ENCODE measurements around the gene CCDC88B.

The CCDC88B gene

GRCh38 chr11:64343767-64344559, 4.0 kb downstream of the CCDC88B start:
- no peak for DNase-seq (ENCODE audit: low spot score)

- DNase-seq (ENCODE audit: low spot score): no peak
Measured at GRCh38 chr11:64344787-64345186, 4.8 kb downstream of the CCDC88B start.

- DNase-seq (ENCODE audit: low spot score): no peak
Measured at GRCh38 chr11:64347193-64347867, 7.3 kb downstream of the CCDC88B start.

GRCh38 chr11:64348383-64349024, 8.5 kb downstream of the CCDC88B start:
- DNase-seq (ENCODE audit: low spot score): no peak

- no peak for DNase-seq (ENCODE audit: low spot score)
Measured at GRCh38 chr11:64349025-64349387, 9.0 kb downstream of the CCDC88B start.

GRCh38 chr11:64349404-64349803, 9.4 kb downstream of the CCDC88B start:
- DNase-seq (ENCODE audit: low spot score): no peak

- DNase-seq (ENCODE audit: low spot score): no peak
Measured at GRCh38 chr11:64351136-64351631, 11.2 kb downstream of the CCDC88B start.

- no peak for DNase-seq (ENCODE audit: low spot score)
Measured at GRCh38 chr11:64352099-64352994, 12.3 kb downstream of the CCDC88B start.

- DNase-seq (ENCODE audit: low spot score): no peak
Measured at GRCh38 chr11:64352995-64353714, 13.2 kb downstream of the CCDC88B start.

- no peak for DNase-seq (ENCODE audit: low spot score)
Measured at GRCh38 chr11:64353715-64354506, 13.9 kb downstream of the CCDC88B start.

- DNase-seq (ENCODE audit: low spot score): peak; percentile 92
Measured at GRCh38 chr11:64355078-64355940, 15.3 kb downstream of the CCDC88B start.

GRCh38 chr11:64356498-64357411, 16.8 kb downstream of the CCDC88B start:
- DNase-seq (ENCODE audit: low spot score): peak; percentile 49

- DNase-seq (ENCODE audit: low spot score): no peak
Measured at GRCh38 chr11:64357446-64357845, 17.4 kb downstream of the CCDC88B start.

GRCh38 chr11:64357904-64358535, 18.0 kb downstream of the CCDC88B start:
- DNase-seq (ENCODE audit: low spot score): no peak

- no peak for DNase-seq (ENCODE audit: low spot score)
Measured at GRCh38 chr11:64358536-64358906, 18.5 kb downstream of the CCDC88B start.

- peak; percentile 98 for DNase-seq (ENCODE audit: low spot score)
Measured at GRCh38 chr11:64358907-64359711, 19.1 kb downstream of the CCDC88B start, which contains the start of gene RPS6KA4. Gene RPS6KA4, plus strand, starts transcription at chr11:64359162. Its CDS starts 74 bp downstream, at chr11:64359236.
